IMR-90 (cell line): Measurements from ENCODE around the gene ARAP2. TPM values are rescaled to one million over a fixed set of nuclear protein-coding genes. Genes with fewer than 3 reads are reported as not detected.

ENCODE experiments used
- ATAC-seq: fragments of 200-7000 bp; cut with Tn5 transposase; 2 replicates; pipeline ENCODE4 v1.9.1; 2020; ENCODE audit warnings: low read depth, mild to moderate bottlenecking, moderate library complexity
- BruUV-seq: library from RNA; stranded (reverse); fragments of 400-500 nt; replicated peaks from 2 replicates; lab custom pipeline; 2021; lab: Mats Ljungman, UMichigan
- CTCF ChIA-PET: fragments of 300-600 bp; formaldehyde crosslinking; extraction: SDS; loops from one replicate; lab custom pipeline; 2021; ENCODE audit warnings: antibody characterized with exemption; lab: Yijun Ruan, JAX
- POLR2A ChIA-PET: fragments of 300-600 bp; sonication (Branson Sonifier 250); formaldehyde crosslinking; loops from one replicate; lab custom pipeline; 2022; ENCODE audit warnings: antibody characterized with exemption; ENCODE audit not compliant: unreplicated experiment; lab: Charles Lee
- DNase-seq: peaks from one replicate; pipeline ENCODE4 v3.0.0; 2013
- H2AFZ ChIP-seq: replicated peaks from 2 replicates; pipeline ENCODE3; 2013; ENCODE audit warnings: low read length, mild to moderate bottlenecking; ENCODE audit not compliant: poor library complexity
- H2AK5ac ChIP-seq: 2 replicates; pipeline ENCODE4 v1.6.1; 2013; ENCODE audit warnings: low read depth, low read length, inconsistent platforms
- H2AK9ac ChIP-seq: replicated peaks from 2 replicates; pipeline ENCODE3; 2013; ENCODE audit warnings: mild to moderate bottlenecking, low read depth, low read length, moderate library complexity; ENCODE audit not compliant: poor library complexity
- H2BK120ac ChIP-seq: 2 replicates; pipeline ENCODE4 v1.6.1; 2013; ENCODE audit warnings: low read depth, low read length, inconsistent platforms
- H2BK15ac ChIP-seq: 3 replicates; pipeline ENCODE4 v1.6.1; 2013; ENCODE audit warnings: low read depth, low read length, inconsistent platforms
- H2BK20ac ChIP-seq: 2 replicates; pipeline ENCODE4 v1.6.1; 2013; ENCODE audit warnings: low read depth, mild to moderate bottlenecking, inconsistent platforms, low read length, moderate library complexity
- H2BK5ac ChIP-seq: 2 replicates; pipeline ENCODE4 v1.6.1; 2013; ENCODE audit warnings: mild to moderate bottlenecking, low read depth, low read length, inconsistent platforms; ENCODE audit not compliant: poor library complexity, severe bottlenecking
- H3K14ac ChIP-seq: replicated peaks from 2 replicates; pipeline ENCODE4 v1.6.1; 2013; ENCODE audit warnings: low read depth, low read length, inconsistent platforms
- H3K18ac ChIP-seq: 2 replicates; pipeline ENCODE4 v1.6.1; 2013; ENCODE audit warnings: low read depth, low read length, control low read depth
- H3K23ac ChIP-seq: 2 replicates; pipeline ENCODE4 v1.6.1; 2013; ENCODE audit warnings: low read depth, low read length, inconsistent platforms
- H3K27ac ChIP-seq: 2 replicates; pipeline ENCODE4 v1.5.1; 2013; ENCODE audit warnings: mild to moderate bottlenecking, control low read depth, low read length; ENCODE audit not compliant: insufficient read depth
- H3K27me3 ChIP-seq: 2 replicates; pipeline ENCODE4 v1.6.1; 2013; ENCODE audit warnings: low read length; ENCODE audit not compliant: control insufficient read depth, insufficient read depth
- H3K36me3 ChIP-seq: 2 replicates; pipeline ENCODE4 v1.6.1; 2013; ENCODE audit warnings: low read length, mixed read lengths; ENCODE audit not compliant: control insufficient read depth, insufficient read depth
- H3K4ac ChIP-seq: 2 replicates; pipeline ENCODE4 v1.6.1; 2013; ENCODE audit warnings: low read depth, low read length, inconsistent platforms
- H3K4me1 ChIP-seq: 2 replicates; pipeline ENCODE4 v1.6.1; 2013; ENCODE audit warnings: low read length, mixed read lengths; ENCODE audit not compliant: control insufficient read depth, insufficient read depth
- H3K4me2 ChIP-seq: 2 replicates; pipeline ENCODE4 v1.6.1; 2013; ENCODE audit warnings: low read depth, mild to moderate bottlenecking, control low read depth, low read length, moderate library complexity
- H3K4me3 ChIP-seq: 2 replicates; pipeline ENCODE4 v1.5.1; 2013; ENCODE audit warnings: low read depth, mild to moderate bottlenecking, control low read depth, low read length, moderate library complexity; ENCODE audit not compliant: insufficient read depth
- H3K56ac ChIP-seq: 2 replicates; pipeline ENCODE4 v1.6.1; 2013; ENCODE audit warnings: low read length, inconsistent platforms; ENCODE audit not compliant: insufficient read depth; ENCODE audit errors: extremely low read depth
- H3K79me1 ChIP-seq, 2 experiments: 2 replicates each; pipeline ENCODE4 v1.6.1; 2013; ENCODE audit warnings: low read length in 2 of 2, inconsistent platforms in 1 of 2, low read depth in 1 of 2
- H3K9ac ChIP-seq: 2 replicates; pipeline ENCODE4 v1.6.1; 2013; ENCODE audit warnings: low read depth, low read length, control low read depth
- H3K9me1 ChIP-seq: 2 replicates; pipeline ENCODE4 v1.6.1; 2013; ENCODE audit warnings: low read length, inconsistent platforms; ENCODE audit not compliant: insufficient read depth
- H3K9me3 ChIP-seq: 2 replicates; pipeline ENCODE4 v1.6.1; 2013; ENCODE audit warnings: low read length; ENCODE audit not compliant: control insufficient read depth, insufficient read depth
- H4K20me1 ChIP-seq: 2 replicates; pipeline ENCODE4 v1.6.1; 2013; ENCODE audit warnings: low read length, inconsistent platforms; ENCODE audit not compliant: insufficient read depth
- H4K5ac ChIP-seq: 2 replicates; pipeline ENCODE4 v1.6.1; 2013; ENCODE audit warnings: mild to moderate bottlenecking, low read depth, low read length, control low read depth
- H4K8ac ChIP-seq, 2 experiments: 2 replicates each; pipeline ENCODE4 v1.6.1; 2013; ENCODE audit warnings: low read depth in 2 of 2, low read length in 2 of 2, control low read depth in 1 of 2, inconsistent platforms in 1 of 2
- H4K91ac ChIP-seq: 2 replicates; pipeline ENCODE4 v1.6.1; 2013; ENCODE audit warnings: low read depth, low read length, inconsistent platforms; ENCODE audit not compliant: insufficient read depth
- BHLHE40 ChIP-seq: fragments of 150-350 bp; IDR thresholded peaks from 2 replicates; pipeline ENCODE4 v1.6.1; 2016; ENCODE audit warnings: mild to moderate bottlenecking, low read depth, low read length
- CEBPB ChIP-seq: IDR thresholded peaks from 2 replicates; pipeline ENCODE4 v1.6.1; 2012; ENCODE audit warnings: low read depth, low read length, improper control_type of control experiment
- CHD1 ChIP-seq: IDR thresholded peaks from 2 replicates; pipeline ENCODE4 v1.6.1; 2012; ENCODE audit warnings: low read depth, low read length, improper control_type of control experiment
- CTCF ChIP-seq: conservative IDR thresholded peaks from 2 replicates; pipeline ENCODE4 v1.5.1; 2012; ENCODE audit warnings: mild to moderate bottlenecking, low read depth, low read length, improper control_type of control experiment
- ELK1 ChIP-seq: fragments of 150-350 bp; IDR thresholded peaks from 2 replicates; pipeline ENCODE4 v1.6.1; 2016; ENCODE audit warnings: low read depth, mild to moderate bottlenecking, low read length, moderate library complexity, borderline replicate concordance
- FOS ChIP-seq: fragments of 150-350 bp; IDR thresholded peaks from 2 replicates; pipeline ENCODE4 v1.6.1; 2016; ENCODE audit warnings: low read depth, low read length
- MAFK ChIP-seq: IDR thresholded peaks from 2 replicates; pipeline ENCODE4 v1.6.1; 2012; ENCODE audit warnings: low read depth, low read length, improper control_type of control experiment
- MAZ ChIP-seq: IDR thresholded peaks from 2 replicates; pipeline ENCODE4 v1.6.1; 2012; ENCODE audit warnings: low read depth, mild to moderate bottlenecking, low read length, improper control_type of control experiment, moderate library complexity, borderline replicate concordance
- MXI1 ChIP-seq: IDR thresholded peaks from 2 replicates; pipeline ENCODE4 v1.6.1; 2012; ENCODE audit warnings: low read depth, mild to moderate bottlenecking, low read length, moderate library complexity, borderline replicate concordance
- NFE2L2 ChIP-seq: fragments of 150-350 bp; IDR thresholded peaks from 2 replicates; pipeline ENCODE4 v1.6.1; 2016; ENCODE audit warnings: low read depth, mild to moderate bottlenecking, low read length
- POLR2A ChIP-seq: IDR thresholded peaks from 2 replicates; pipeline ENCODE4 v1.6.1; 2012; ENCODE audit warnings: mild to moderate bottlenecking, low read depth, low read length
- RAD21 ChIP-seq: IDR thresholded peaks from 2 replicates; pipeline ENCODE4 v1.6.1; 2012; ENCODE audit warnings: low read length, improper control_type of control experiment
- RCOR1 ChIP-seq: IDR thresholded peaks from 2 replicates; pipeline ENCODE4 v1.6.1; 2012; ENCODE audit warnings: mild to moderate bottlenecking, low read length, improper control_type of control experiment; ENCODE audit not compliant: insufficient replicate concordance
- RFX5 ChIP-seq: IDR thresholded peaks from 2 replicates; pipeline ENCODE4 v1.8.0; 2012; ENCODE audit warnings: low read depth, mild to moderate bottlenecking, low read length, moderate library complexity
- SMC3 ChIP-seq: fragments of 150-350 bp; IDR thresholded peaks from 2 replicates; pipeline ENCODE4 v1.6.1; 2016; ENCODE audit warnings: low read depth, mild to moderate bottlenecking, antibody characterized with exemption, low read length, moderate library complexity
- USF2 ChIP-seq: fragments of 150-350 bp; IDR thresholded peaks from 2 replicates; pipeline ENCODE4 v1.6.1; 2017; ENCODE audit warnings: mild to moderate bottlenecking, antibody characterized with exemption, low read length, low read depth
- WGBS, 2 experiments: methylation state at CpG; one replicate each; pipeline versions ENCODE4 v1.1.5 to v1.1.7; 2013; ENCODE audit warnings: missing lambda C conversion rate in 2 of 2; ENCODE audit not compliant: insufficient read length in 1 of 2; ENCODE audit errors: extremely low coverage in 2 of 2; 5-methylcytosine and 5-hydroxymethylcytosine counted together
- dilution Hi-C: fragments of 300-500 bp; cut with HindIII; formaldehyde crosslinking; loops from one replicate; pipeline ENCODE4 v1.14.3; 2018; ENCODE audit warnings: low sequenced_read_pairs; ENCODE audit not compliant: unreplicated experiment
- in situ Hi-C: fragments of 300-500 bp; cut with MboI; formaldehyde crosslinking; loops from 3 replicates; pipeline ENCODE4 v1.14.3; 2019; ENCODE audit warnings: low sequenced_read_pairs, inconsistent platforms, mixed read lengths
- intact Hi-C: fragments of 100-400 bp; cut with micrococcal nuclease; formaldehyde crosslinking; loops from 2 replicates; pipeline ENCODE4 v1.10.0; 2022
- polyA plus RNA-seq, 3 experiments: library from polyadenylated mRNA; depleted of rRNA; stranded (reverse); fragments of >200 nt; gene quantifications; 2 replicates each; pipeline ENCODE4 v1.2.3, GENCODE V29; 2012; ENCODE audit warnings: low replicate concordance in 1 of 3
- total RNA-seq: library from RNA; depleted of rRNA; stranded (reverse); fragments of >200 nt; gene quantifications from 2 replicates; pipeline ENCODE4 v1.2.3, GENCODE V29; 2012

ARAP2 gene
- total and polyA plus RNA-seq, 2 of the 4 experiments (the other 2 are of a cell fraction): 0.32 to 1.8 TPM

GRCh38 chr4:36123906-36124305 is 120.4 kb downstream of the ARAP2 start:
- ATAC-seq (no peak), DNase-seq (no peak)
- intact Hi-C loops: no loop called here
- Histone ChIP-seq H3K23ac (no peak overlapping the region), H3K4me3 (no peak overlapping the region), H2BK20ac (no peak overlapping the region), H2AK5ac (no peak overlapping the region), H3K36me3 (no peaks in the 10 kb centered on the region), H4K5ac (no peak overlapping the region), H3K9ac (no peak overlapping the region), H4K20me1 (no peaks in the 10 kb centered on the region), H2BK15ac (no peak overlapping the region), H2AFZ (no peak overlapping the region), H3K27ac (no peak overlapping the region), H3K14ac (no peak overlapping the region), H3K56ac (no peak overlapping the region), H4K91ac (no peak overlapping the region), H2AK9ac (no peak overlapping the region), H3K4ac (no peak overlapping the region), H3K4me1 (no peaks in the 10 kb centered on the region), H4K8ac (no peak overlapping the region), H3K18ac (no peak overlapping the region), H3K27me3 (no peaks in the 10 kb centered on the region), H3K4me2 (no peak overlapping the region), H3K9me1 (no peaks in the 10 kb centered on the region), H2BK5ac (no peak overlapping the region), H2BK120ac (no peak overlapping the region), H3K9me3 (no peaks in the 10 kb centered on the region), H3K79me1 (no peaks in the 10 kb centered on the region)
- CTCF ChIA-PET: no interaction called here
- no peak for TF ChIP-seq CEBPB
- TF ChIP-seq RFX5: no peak
- no peak for TF ChIP-seq MAFK
- no peak for TF ChIP-seq SMC3
- TF ChIP-seq RAD21: no peak
- no peak for TF ChIP-seq ELK1
- TF ChIP-seq MAZ: no peak
- no peak for TF ChIP-seq NFE2L2
- no peak for TF ChIP-seq MXI1
- TF ChIP-seq CHD1: no peak
- no peak for TF ChIP-seq BHLHE40
- no peak for TF ChIP-seq FOS
- no peak for TF ChIP-seq USF2
- TF ChIP-seq CTCF: no peak
- no peak for TF ChIP-seq RCOR1
- no peak for TF ChIP-seq POLR2A
- in situ Hi-C loops: no loop called here
- whole genome bisulfite sequencing, 2 experiments: no CpG with 5 or more reads among the region's 1 CpG
- no TSS peak for BruUV-seq
- dilution Hi-C loops: no loop called here
- POLR2A ChIA-PET: no interaction called here
